Measurements from ENCODE around the gene FAM83G. TPM values are rescaled to one million over a fixed set of nuclear protein-coding genes. Genes with fewer than 3 reads are reported as not detected.
A peak's percentile ranks its signal among the peaks of the same experiment; 100 is the strongest.

Gene FAM83G
- total RNA-seq, 1 experiment from 2014 or later = 24.3 TPM

DNA sequence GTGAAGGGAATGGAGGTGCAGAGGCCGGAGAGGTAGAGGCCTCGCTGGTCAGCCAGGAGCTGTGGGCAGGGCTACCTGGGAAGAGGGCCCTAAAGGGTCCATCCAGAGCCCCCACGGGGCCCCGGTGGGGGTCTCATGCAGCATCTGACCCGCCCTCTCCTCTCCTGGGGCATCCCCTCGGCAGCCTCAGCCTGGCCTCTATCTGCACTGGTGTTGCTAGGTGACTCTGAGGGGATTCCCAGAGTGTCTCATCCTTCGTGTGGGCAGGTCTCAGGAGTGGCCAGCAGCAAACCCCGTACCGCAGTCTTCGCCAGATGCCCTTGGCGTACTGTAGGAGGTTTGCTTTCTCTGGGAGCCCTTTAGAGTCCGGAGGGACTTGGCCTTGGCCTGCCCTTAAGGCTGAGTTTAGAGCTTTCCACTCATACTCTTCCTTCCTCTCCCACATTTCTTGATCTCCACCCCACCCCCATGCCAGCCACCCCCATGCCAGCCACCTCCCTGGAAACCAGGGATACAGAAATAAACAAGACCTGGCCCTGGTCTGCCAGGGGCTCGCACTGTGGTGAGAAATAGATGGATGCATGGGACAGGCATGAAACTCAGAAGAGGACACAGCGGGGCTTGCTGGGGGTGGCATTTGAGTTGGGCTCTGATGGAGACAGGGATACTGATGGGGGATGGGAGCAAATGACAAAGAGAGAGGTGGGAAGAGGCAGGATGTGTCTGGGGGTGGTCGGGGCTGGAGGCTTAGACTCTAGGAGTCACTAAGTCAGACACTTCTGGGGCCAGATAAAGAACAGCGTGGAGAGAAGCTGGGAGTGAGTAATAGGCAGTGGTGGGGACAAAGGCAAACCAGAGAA is 42.7 kb downstream of the FAM83G start:
- CTCF ChIA-PET = interaction anchor here (0.6 to 1.2 kb wide), 8 partner anchors 8 to 619 kb away, joined by 3 to 11 read pairs (median 4); partner anchors contain the start of gene SLC5A10
- H3K4me1 Mint-ChIP-seq (ENCODE audit: low read depth, unreplicated experiment) = peaks cover 11% of the 10 kb centered on the region
- BruUV-seq (replicated peaks) = no TSS peak
- intact Hi-C loops (cut with micrococcal nuclease; ENCODE audit: unreplicated experiment) = loop anchor here (2.0 to 10.0 kb wide), 2 partner anchors 27 to 147 kb away; no protein-coding TSS in a partner anchor
- TF ChIP-seq, protein P1, sequence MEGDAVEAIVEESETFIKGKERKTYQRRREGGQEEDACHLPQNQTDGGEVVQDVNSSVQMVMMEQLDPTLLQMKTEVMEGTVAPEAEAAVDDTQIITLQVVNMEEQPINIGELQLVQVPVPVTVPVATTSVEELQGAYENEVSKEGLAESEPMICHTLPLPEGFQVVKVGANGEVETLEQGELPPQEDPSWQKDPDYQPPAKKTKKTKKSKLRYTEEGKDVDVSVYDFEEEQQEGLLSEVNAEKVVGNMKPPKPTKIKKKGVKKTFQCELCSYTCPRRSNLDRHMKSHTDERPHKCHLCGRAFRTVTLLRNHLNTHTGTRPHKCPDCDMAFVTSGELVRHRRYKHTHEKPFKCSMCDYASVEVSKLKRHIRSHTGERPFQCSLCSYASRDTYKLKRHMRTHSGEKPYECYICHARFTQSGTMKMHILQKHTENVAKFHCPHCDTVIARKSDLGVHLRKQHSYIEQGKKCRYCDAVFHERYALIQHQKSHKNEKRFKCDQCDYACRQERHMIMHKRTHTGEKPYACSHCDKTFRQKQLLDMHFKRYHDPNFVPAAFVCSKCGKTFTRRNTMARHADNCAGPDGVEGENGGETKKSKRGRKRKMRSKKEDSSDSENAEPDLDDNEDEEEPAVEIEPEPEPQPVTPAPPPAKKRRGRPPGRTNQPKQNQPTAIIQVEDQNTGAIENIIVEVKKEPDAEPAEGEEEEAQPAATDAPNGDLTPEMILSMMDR (IDR thresholded peaks at IDR 0.05; ENCODE audit: insufficient read depth in 1 of 2, low read depth in 1 of 2, low read length in 1 of 2, severe bottlenecking in 1 of 2, unreplicated experiment in 1 of 2) = no peak
- H3K36me3 Mint-ChIP-seq (ENCODE audit: insufficient read depth, unreplicated experiment) = no peaks in the 10 kb centered on the region
- no peak for DNase-seq
- no peaks in the 10 kb centered on the region for H3K36me3 ChIP-seq (ENCODE audit: control insufficient read depth, insufficient read depth, low read length)
- no peak overlapping the region for H3K4me3 Mint-ChIP-seq (ENCODE audit: unreplicated experiment)
- POLR2A ChIA-PET = no interaction called here
- no peaks in the 10 kb centered on the region for H3K9me3 Mint-ChIP-seq (ENCODE audit: unreplicated experiment)
- H3K27me3 ChIP-seq (replicated peaks; ENCODE audit: control insufficient read depth, insufficient read depth, low read length) = no peaks in the 10 kb centered on the region
- H3K27me3 Mint-ChIP-seq (ENCODE audit: insufficient read depth, unreplicated experiment) = no peaks in the 10 kb centered on the region
- H3K4me3 ChIP-seq (ENCODE audit: low read depth, low read length) = no peak overlapping the region
- peak overlapping the region; percentile 19 for H3K27ac Mint-ChIP-seq (ENCODE audit: unreplicated experiment)
- H3K9me3 ChIP-seq = no peaks in the 10 kb centered on the region
- H3K4me1 ChIP-seq = peaks cover 20% of the 10 kb centered on the region

DNA sequence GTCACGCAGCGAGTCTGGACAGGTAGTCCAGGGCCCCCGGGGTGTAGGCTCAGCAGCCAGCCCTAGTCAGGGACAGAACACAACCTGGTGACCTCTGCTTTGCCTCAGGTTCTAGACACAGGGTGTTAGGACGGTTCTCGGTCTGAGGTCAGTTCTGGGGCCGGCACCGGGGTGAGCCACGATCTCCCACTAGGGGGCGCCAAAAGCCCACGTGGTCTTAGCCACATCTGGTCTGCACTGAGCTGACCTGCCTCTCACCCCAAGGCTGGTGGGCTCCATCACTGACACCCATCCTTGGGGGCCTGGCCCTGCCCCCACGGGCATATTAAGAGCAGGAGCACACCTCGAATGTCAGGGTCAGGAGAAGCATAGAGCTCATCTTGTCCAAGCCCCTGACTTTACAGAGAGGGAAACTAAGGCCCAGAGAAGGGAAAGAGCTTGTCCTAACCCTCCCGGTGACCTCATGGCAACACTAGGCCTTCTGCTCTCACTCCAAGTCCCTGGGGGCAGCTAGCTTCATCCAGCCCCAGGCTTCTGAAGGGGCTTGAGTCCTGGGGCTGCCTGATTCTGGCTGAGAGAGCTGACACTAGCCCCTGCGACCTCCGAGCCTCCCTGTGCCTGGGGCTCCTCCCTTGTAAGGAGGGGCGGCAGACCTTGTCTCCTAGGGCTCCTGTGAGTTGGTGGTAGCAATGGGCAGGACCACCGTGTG is 43.6 kb downstream of the FAM83G start:
- no peak overlapping the region for H3K27ac Mint-ChIP-seq (ENCODE audit: unreplicated experiment)

More for the DNA sequence above, 43.6 kb downstream of the FAM83G start:
- Histone ChIP-seq H3K4me1 (peaks cover 20% of the 10 kb centered on the region), H3K27me3 (replicated peaks; ENCODE audit: control insufficient read depth, insufficient read depth, low read length) (no peaks in the 10 kb centered on the region), H3K36me3 (ENCODE audit: control insufficient read depth, insufficient read depth, low read length) (no peaks in the 10 kb centered on the region), H3K4me3 (ENCODE audit: low read depth, low read length) (no peak overlapping the region), H3K9me3 (no peaks in the 10 kb centered on the region)
- no peaks in the 10 kb centered on the region for H3K27me3 Mint-ChIP-seq (ENCODE audit: insufficient read depth, unreplicated experiment)
- H3K36me3 Mint-ChIP-seq (ENCODE audit: insufficient read depth, unreplicated experiment) = no peaks in the 10 kb centered on the region
- H3K9me3 Mint-ChIP-seq (ENCODE audit: unreplicated experiment) = no peaks in the 10 kb centered on the region
- TF ChIP-seq, protein P1 (IDR thresholded peaks at IDR 0.05; ENCODE audit: insufficient read depth in 1 of 2, low read depth in 1 of 2, low read length in 1 of 2, severe bottlenecking in 1 of 2, unreplicated experiment in 1 of 2) = peak; percentile 96 to 97
- H3K4me1 Mint-ChIP-seq (ENCODE audit: low read depth, unreplicated experiment) = peaks cover 11% of the 10 kb centered on the region
- DNase-seq = peak; percentile 82 to 92
- POLR2A ChIA-PET = no interaction called here
- BruUV-seq (replicated peaks) = no TSS peak
- no peak overlapping the region for H3K4me3 Mint-ChIP-seq (ENCODE audit: unreplicated experiment)
- intact Hi-C loops (cut with micrococcal nuclease; ENCODE audit: unreplicated experiment) = loop anchor here (2.0 to 10.0 kb wide), 2 partner anchors 28 to 146 kb away; no protein-coding TSS in a partner anchor
- CTCF ChIA-PET = interaction anchor here (0.6 to 1.2 kb wide), 15 partner anchors 9 to 620 kb away, joined by 3 to 11 read pairs (median 5); partner anchors contain the start of genes FAM83G and SLC5A10

Data from Caco-2 (cell line).